ENCODE measurements around the gene PARL.

DNA sequence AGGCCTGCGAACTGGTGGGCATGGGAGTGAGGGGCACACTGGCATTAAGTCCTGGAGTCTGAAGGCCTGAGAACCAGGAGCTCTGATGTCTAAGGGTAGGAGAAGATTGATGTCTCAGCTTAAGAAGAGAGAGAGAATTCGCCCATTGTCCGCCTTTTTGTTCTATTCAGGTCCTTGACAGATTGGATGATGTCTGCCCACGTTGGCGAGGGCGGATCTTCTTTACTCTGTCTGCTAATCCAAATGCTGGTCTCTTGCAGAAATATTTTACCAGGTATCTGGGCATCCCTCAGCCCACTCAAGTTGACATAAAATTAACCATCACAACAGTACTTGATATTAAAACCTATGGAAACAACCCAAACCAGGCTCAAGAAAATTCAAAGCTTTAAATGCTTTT lies 103.4 kb downstream of the PARL start:
- TF ChIP-seq, protein P1, sequence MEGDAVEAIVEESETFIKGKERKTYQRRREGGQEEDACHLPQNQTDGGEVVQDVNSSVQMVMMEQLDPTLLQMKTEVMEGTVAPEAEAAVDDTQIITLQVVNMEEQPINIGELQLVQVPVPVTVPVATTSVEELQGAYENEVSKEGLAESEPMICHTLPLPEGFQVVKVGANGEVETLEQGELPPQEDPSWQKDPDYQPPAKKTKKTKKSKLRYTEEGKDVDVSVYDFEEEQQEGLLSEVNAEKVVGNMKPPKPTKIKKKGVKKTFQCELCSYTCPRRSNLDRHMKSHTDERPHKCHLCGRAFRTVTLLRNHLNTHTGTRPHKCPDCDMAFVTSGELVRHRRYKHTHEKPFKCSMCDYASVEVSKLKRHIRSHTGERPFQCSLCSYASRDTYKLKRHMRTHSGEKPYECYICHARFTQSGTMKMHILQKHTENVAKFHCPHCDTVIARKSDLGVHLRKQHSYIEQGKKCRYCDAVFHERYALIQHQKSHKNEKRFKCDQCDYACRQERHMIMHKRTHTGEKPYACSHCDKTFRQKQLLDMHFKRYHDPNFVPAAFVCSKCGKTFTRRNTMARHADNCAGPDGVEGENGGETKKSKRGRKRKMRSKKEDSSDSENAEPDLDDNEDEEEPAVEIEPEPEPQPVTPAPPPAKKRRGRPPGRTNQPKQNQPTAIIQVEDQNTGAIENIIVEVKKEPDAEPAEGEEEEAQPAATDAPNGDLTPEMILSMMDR (conservative IDR thresholded peaks at IDR 0.05) = no peak
- TF ChIP-seq EZH2 (IDR thresholded peaks at IDR 0.05; ENCODE audit: low read depth) = no peak
